Suprapubic skin (tissue), 3 donors: ENCODE results near the gene COL25A1.

ENCODE experiments used
- CTCF ChIP-seq, 2 donors: fragments of 200-600 bp in 1 of 2; fragments of 450-650 bp in 1 of 2; sonication (generic) in 1 of 2; IDR thresholded peaks; one replicate each; pipeline ENCODE4 v1.5.1; 2016 to 2019; ENCODE audit warnings: antibody characterized with exemption in 2 of 2, mild to moderate bottlenecking in 1 of 2, moderate library complexity in 1 of 2
- EP300 ChIP-seq: sonication (generic); formaldehyde crosslinking; IDR thresholded peaks from one replicate; pipeline ENCODE4 v1.6.1; 2017; ENCODE audit warnings: antibody characterized with exemption

GRCh38 chr4:109094056-109094455 lies 208.4 kb downstream of the COL25A1 start:
- TF ChIP-seq CTCF (IDR thresholded peaks at IDR 0.05) (no peak), EP300 (no peak)
